Tibial nerve (tissue), 3 donors: ENCODE results near the gene RIMOC1.

Experiments used
- POLR2A ChIP-seq, 2 donors: fragments of 450-650 bp; IDR thresholded peaks; one replicate each; pipeline ENCODE4 v1.6.1; 2017; ENCODE audit warnings: antibody characterized with exemption in 2 of 2, mild to moderate bottlenecking in 2 of 2, moderate library complexity in 2 of 2
- TF ChIP-seq, protein P1 (sequence below), 5 experiments: fragments of 200-600 bp in 3 of 5; fragments of 450-650 bp in 2 of 5; sonication (generic) in 3 of 5; IDR thresholded peaks; one replicate each; pipeline ENCODE4 v1.5.1; 2016 to 2019; ENCODE audit warnings: antibody characterized with exemption in 5 of 5, mild to moderate bottlenecking in 3 of 5, moderate library complexity in 2 of 5

DNA sequence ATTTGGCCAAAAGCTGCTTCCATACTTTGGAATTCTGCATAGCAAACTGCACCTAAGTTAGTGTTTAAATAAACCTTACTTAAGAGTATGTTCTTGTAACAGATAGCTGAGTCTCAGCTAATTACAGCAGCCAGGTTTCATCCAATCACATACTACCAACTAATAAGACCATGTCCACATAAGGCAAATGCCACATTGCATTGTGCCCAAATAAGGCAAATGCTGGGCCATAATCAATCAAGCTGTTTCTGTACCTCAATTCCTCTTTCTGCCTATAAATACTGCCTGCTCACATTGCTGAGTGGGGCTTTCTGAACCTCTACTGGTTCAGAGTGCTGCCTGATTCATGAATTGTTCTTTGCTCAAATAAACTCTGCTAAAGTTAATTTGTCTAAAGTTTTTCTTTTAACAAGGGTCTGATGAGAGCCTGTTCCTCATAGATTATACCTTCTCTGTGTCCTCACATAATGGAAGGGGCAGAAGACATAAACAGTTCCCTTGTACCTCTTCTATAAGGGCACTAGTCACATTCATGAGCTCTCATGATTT lies 29.6 kb upstream of the RIMOC1 start:
- TF ChIP-seq POLR2A (IDR thresholded peaks at IDR 0.05), result no peak
- TF ChIP-seq, protein P1, sequence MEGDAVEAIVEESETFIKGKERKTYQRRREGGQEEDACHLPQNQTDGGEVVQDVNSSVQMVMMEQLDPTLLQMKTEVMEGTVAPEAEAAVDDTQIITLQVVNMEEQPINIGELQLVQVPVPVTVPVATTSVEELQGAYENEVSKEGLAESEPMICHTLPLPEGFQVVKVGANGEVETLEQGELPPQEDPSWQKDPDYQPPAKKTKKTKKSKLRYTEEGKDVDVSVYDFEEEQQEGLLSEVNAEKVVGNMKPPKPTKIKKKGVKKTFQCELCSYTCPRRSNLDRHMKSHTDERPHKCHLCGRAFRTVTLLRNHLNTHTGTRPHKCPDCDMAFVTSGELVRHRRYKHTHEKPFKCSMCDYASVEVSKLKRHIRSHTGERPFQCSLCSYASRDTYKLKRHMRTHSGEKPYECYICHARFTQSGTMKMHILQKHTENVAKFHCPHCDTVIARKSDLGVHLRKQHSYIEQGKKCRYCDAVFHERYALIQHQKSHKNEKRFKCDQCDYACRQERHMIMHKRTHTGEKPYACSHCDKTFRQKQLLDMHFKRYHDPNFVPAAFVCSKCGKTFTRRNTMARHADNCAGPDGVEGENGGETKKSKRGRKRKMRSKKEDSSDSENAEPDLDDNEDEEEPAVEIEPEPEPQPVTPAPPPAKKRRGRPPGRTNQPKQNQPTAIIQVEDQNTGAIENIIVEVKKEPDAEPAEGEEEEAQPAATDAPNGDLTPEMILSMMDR (IDR thresholded peaks at IDR 0.05), result no peak
